KOPT-K1 (cell line): Measurements from ENCODE around the gene MAGIX.
"Not testable (repeated sequence)": the region's sequence is repeated elsewhere in the genome, so short reads cannot be mapped to it uniquely, and the experiment has no call there.

ENCODE experiments used
- H3K27ac ChIP-seq: fragments of 200-600 bp; sonication (generic); 2 replicates; pipeline ENCODE4 v1.5.1; 2016; ENCODE audit warnings: antibody characterized with exemption, mild to moderate bottlenecking, low read depth, low read length; ENCODE audit not compliant: poor library complexity, severe bottlenecking
- H3K36me3 ChIP-seq: fragments of 200-600 bp; sonication (generic); 2 replicates; pipeline ENCODE4 v1.5.1; 2017; ENCODE audit warnings: antibody characterized with exemption, mild to moderate bottlenecking, low read length, moderate library complexity; ENCODE audit not compliant: insufficient read depth
- H3K9me3 ChIP-seq: fragments of 200-600 bp; sonication (generic); 2 replicates; pipeline ENCODE4 v1.5.1; 2017; ENCODE audit warnings: antibody characterized with exemption, low read length, mild to moderate bottlenecking; ENCODE audit not compliant: insufficient read depth, poor library complexity, severe bottlenecking

Gene MAGIX

GRCh38 chrX:49148390-49149100 lies 14.0 kb upstream of the MAGIX start:
- H3K27ac ChIP-seq, H3K36me3 ChIP-seq: not testable (repeated sequence)

GRCh38 chrX:49149291-49149690 lies 13.3 kb upstream of the MAGIX start:
- H3K27ac ChIP-seq, H3K36me3 ChIP-seq, H3K9me3 ChIP-seq: not testable (repeated sequence)

More at GRCh38 chrX:49148390-49149100, 14.0 kb upstream of the MAGIX start:
- not testable (repeated sequence) for H3K9me3 ChIP-seq

GRCh38 chrX:49153467-49153866 lies 9.1 kb upstream of the MAGIX start:
- Histone ChIP-seq H3K9me3 (no peaks in the 10 kb centered on the region), H3K36me3 (no peaks in the 10 kb centered on the region), H3K27ac (no peak overlapping the region)

- Histone ChIP-seq H3K27ac (peak overlapping the region; percentile 81), H3K9me3 (no peaks in the 10 kb centered on the region), H3K36me3 (no peaks in the 10 kb centered on the region)
Observed at GRCh38 chrX:49155243-49155899, 7.2 kb upstream of the MAGIX start.

GRCh38 chrX:49155900-49156837 lies 6.4 kb upstream of the MAGIX start:
- H3K36me3 ChIP-seq, result no peaks in the 10 kb centered on the region
- peak overlapping the region; percentile 81 for H3K27ac ChIP-seq
- H3K9me3 ChIP-seq, result no peaks in the 10 kb centered on the region

- Histone ChIP-seq H3K27ac (no peak overlapping the region), H3K9me3 (no peaks in the 10 kb centered on the region), H3K36me3 (no peaks in the 10 kb centered on the region)
Observed at GRCh38 chrX:49157194-49157593, 5.4 kb upstream of the MAGIX start.

- Histone ChIP-seq H3K27ac (no peak overlapping the region), H3K9me3 (no peaks in the 10 kb centered on the region), H3K36me3 (no peaks in the 10 kb centered on the region)
Observed at GRCh38 chrX:49160908-49161307, 1.6 kb upstream of the MAGIX start.

GRCh38 chrX:49161632-49162031 lies 926 bp upstream of the MAGIX start:
- Histone ChIP-seq H3K27ac (no peak overlapping the region), H3K9me3 (no peaks in the 10 kb centered on the region), H3K36me3 (no peaks in the 10 kb centered on the region)

- no peaks in the 10 kb centered on the region for H3K36me3 ChIP-seq
- peak overlapping the region; percentile 68 for H3K27ac ChIP-seq
Observed at GRCh38 chrX:49163555-49164419, 1.2 kb downstream of the MAGIX start.

GRCh38 chrX:49164589-49165360 lies 2.2 kb downstream of the MAGIX start:
- H3K9me3 ChIP-seq, result no peaks in the 10 kb centered on the region
- H3K36me3 ChIP-seq, result no peaks in the 10 kb centered on the region
- no peak overlapping the region for H3K27ac ChIP-seq

More at GRCh38 chrX:49163555-49164419, 1.2 kb downstream of the MAGIX start:
- H3K9me3 ChIP-seq, result no peaks in the 10 kb centered on the region

- H3K27ac ChIP-seq, result peak overlapping the region; percentile 78
- no peaks in the 10 kb centered on the region for H3K9me3 ChIP-seq
- H3K36me3 ChIP-seq, result no peaks in the 10 kb centered on the region
Observed at GRCh38 chrX:49165901-49166881, 3.6 kb downstream of the MAGIX start.

GRCh38 chrX:49166914-49167739 lies 4.6 kb downstream of the MAGIX start:
- H3K36me3 ChIP-seq, result no peaks in the 10 kb centered on the region
- no peaks in the 10 kb centered on the region for H3K9me3 ChIP-seq
- H3K27ac ChIP-seq, result peak overlapping the region; percentile 78
